Measurements from ENCODE around the gene EME1. TPM values are rescaled to one million over a fixed set of nuclear protein-coding genes. Genes with fewer than 3 reads are reported as not detected.

Gene EME1
- total and polyA plus RNA-seq, 2 of the 4 experiments (the other 2 are of a cell fraction) = 9.1 to 9.4 TPM

DNA sequence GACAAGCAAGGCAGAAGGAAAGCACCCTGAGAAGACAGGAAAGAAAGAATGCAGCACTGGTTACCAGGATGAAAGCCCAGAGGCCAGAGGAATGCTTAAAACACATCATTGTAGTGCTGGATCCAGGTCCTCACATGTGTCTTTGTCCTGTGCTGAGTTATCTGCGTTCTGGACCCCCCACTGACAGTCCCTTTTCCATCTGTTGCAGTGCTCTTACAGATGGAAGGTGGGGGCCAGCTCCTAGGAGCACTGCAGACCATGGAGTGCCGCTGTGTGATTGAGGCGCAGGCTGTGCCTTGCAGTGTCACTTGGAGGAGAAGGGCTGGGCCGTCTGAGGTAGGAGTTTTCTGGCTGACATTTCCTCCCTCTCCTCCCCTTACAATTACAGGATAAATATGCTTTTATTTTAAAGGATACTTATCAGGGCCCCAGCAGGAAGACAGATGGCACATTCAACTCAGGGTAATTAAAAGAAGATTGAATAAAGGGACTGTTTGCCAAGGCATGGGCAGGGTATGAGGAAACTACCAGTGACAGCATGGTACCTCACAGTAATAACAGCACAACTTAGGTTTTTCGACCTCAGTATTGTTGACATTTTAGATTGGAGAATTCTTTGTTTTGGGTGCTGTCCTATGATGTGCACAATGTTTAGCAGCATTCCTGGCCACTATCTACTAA lies 3.0 kb downstream of the EME1 start:
- in situ Hi-C loops (cut with MboI; ENCODE audit: low sequenced_read_pairs) (no loop called here), intact Hi-C loops (cut with micrococcal nuclease) (no loop called here), dilution Hi-C loops (cut with HindIII; ENCODE audit: low sequenced_read_pairs, unreplicated experiment) (no loop called here)
- H2BK20ac ChIP-seq (ENCODE audit: low read depth, low read length) = no peak overlapping the region
- no peak overlapping the region for H2BK5ac ChIP-seq (ENCODE audit: low read depth, low read length, poor library complexity, severe bottlenecking)
- H3K4ac ChIP-seq (ENCODE audit: low read depth, low read length) = no peak overlapping the region
- ATAC-seq (ENCODE audit: low read depth) (no peak), DNase-seq (no peak)
- no peak overlapping the region for H3K4me3 ChIP-seq (ENCODE audit: insufficient read depth, low read depth, low read length)
- H4K20me1 ChIP-seq (ENCODE audit: insufficient read depth, low read length) = peaks cover 12% of the 10 kb centered on the region
- H4K8ac ChIP-seq (ENCODE audit: low read depth in 2 of 2, low read length in 2 of 2) = no peak overlapping the region
- H4K91ac ChIP-seq (ENCODE audit: insufficient read depth, low read depth, low read length) = no peak overlapping the region
- WGBS, 2 experiments (ENCODE audit: extremely low coverage in 2 of 2, insufficient read length in 1 of 2) = no CpG with 5 or more reads among the region's 5 CpGs
- H3K14ac ChIP-seq (replicated peaks; ENCODE audit: low read depth, low read length) = no peak overlapping the region
- H2AFZ ChIP-seq (replicated peaks; ENCODE audit: low read length, poor library complexity) = no peak overlapping the region
- no peak overlapping the region for H2AK9ac ChIP-seq (replicated peaks; ENCODE audit: low read depth, low read length, poor library complexity)
- H3K27me3 ChIP-seq (ENCODE audit: control insufficient read depth, insufficient read depth, low read length) = no peaks in the 10 kb centered on the region
- CTCF ChIA-PET = no interaction called here
- no peak overlapping the region for H4K5ac ChIP-seq (ENCODE audit: low read depth, low read length)
- H2BK15ac ChIP-seq (ENCODE audit: low read depth, low read length) = no peak overlapping the region
- POLR2A ChIA-PET (ENCODE audit: unreplicated experiment) = no interaction called here
- H3K9me3 ChIP-seq (ENCODE audit: control insufficient read depth, insufficient read depth, low read length) = no peaks in the 10 kb centered on the region
- H3K9me1 ChIP-seq (ENCODE audit: insufficient read depth, low read length) = peaks cover 4% of the 10 kb centered on the region; the same call in 1 of the 2 replicates
- no peak overlapping the region for H3K27ac ChIP-seq (ENCODE audit: insufficient read depth, low read length)
- no peak overlapping the region for H3K56ac ChIP-seq (ENCODE audit: extremely low read depth, insufficient read depth, low read length)
- H2BK120ac ChIP-seq (ENCODE audit: low read depth, low read length) = no peak overlapping the region
- H3K4me1 ChIP-seq (ENCODE audit: control insufficient read depth, insufficient read depth, low read length) = no peaks in the 10 kb centered on the region
- H3K9ac ChIP-seq (ENCODE audit: low read depth, low read length) = no peak overlapping the region
- peaks cover 17 to 34% of the 10 kb centered on the region in 2 experiments; a peak in 3 of 4 replicates for H3K79me1 ChIP-seq (ENCODE audit: low read depth in 1 of 2, low read length in 2 of 2)
- H3K36me3 ChIP-seq (ENCODE audit: control insufficient read depth, insufficient read depth, low read length) = peaks cover 15% of the 10 kb centered on the region
- H3K4me2 ChIP-seq (ENCODE audit: low read depth, low read length) = no peak overlapping the region
- no peak overlapping the region for H2AK5ac ChIP-seq (ENCODE audit: low read depth, low read length)
- H3K18ac ChIP-seq (ENCODE audit: low read depth, low read length) = no peak overlapping the region
- H3K23ac ChIP-seq (ENCODE audit: low read depth, low read length) = no peak overlapping the region
- TF ChIP-seq POLR2A (IDR thresholded peaks at IDR 0.05; ENCODE audit: low read depth, low read length) = no peak
- TF ChIP-seq SMC3 (IDR thresholded peaks at IDR 0.05; ENCODE audit: low read depth, low read length) = no peak
- TF ChIP-seq NFE2L2 (IDR thresholded peaks at IDR 0.05; ENCODE audit: low read depth, low read length) = no peak
- BruUV-seq (replicated peaks) = no TSS peak
